HG02938 (cell line): ENCODE measurements around the gene CRYBG1.
A peak's percentile ranks its signal among the peaks of the same experiment; 100 is the strongest.

Experiments
- ATAC-seq: cut with Tn5 transposase; IDR thresholded peaks from one replicate; pipeline ENCODE4 v1.9.1; 2021; ENCODE audit warnings: mild to moderate bottlenecking, moderate library complexity; ENCODE audit not compliant: unreplicated experiment

CRYBG1 gene

GRCh38 chr6:106360410-106360988, at the start of gene CRYBG1:
CRYBG1 (plus strand) TSS chr6:106360717; CDS start chr6:106360909, 192 bp downstream.
- ATAC-seq: no peak

- no peak for ATAC-seq
Measured at GRCh38 chr6:106315765-106316374, 44.6 kb upstream of the CRYBG1 start.

- ATAC-seq: no peak
Measured at GRCh38 chr6:106316375-106316766, 44.1 kb upstream of the CRYBG1 start.

DNA sequence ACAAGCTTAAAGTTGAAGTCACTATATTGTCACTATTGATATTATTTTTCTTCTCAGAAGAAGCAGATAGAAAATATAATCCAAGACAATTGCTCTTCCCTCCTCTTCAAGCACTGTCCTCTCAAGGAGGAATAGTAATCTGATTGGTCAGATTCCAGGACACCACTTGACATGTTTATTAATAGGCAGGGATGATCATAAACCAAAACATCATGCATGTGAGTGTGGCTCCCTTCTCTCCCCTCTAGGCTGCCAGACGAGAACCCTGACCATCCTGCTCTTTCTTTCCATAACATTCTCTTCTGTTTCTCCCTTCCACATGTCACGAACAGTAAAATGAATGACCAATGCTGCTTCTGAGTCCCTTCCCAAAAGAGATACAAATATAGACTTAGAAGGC, 42.5 kb upstream of the CRYBG1 start:
- no peak for ATAC-seq

- ATAC-seq: no peak
Measured at GRCh38 chr6:106318851-106319250, 41.7 kb upstream of the CRYBG1 start.

- no peak for ATAC-seq
Measured at GRCh38 chr6:106321940-106322339, 38.6 kb upstream of the CRYBG1 start.

GRCh38 chr6:106324726-106325335, 35.7 kb upstream of the CRYBG1 start:
- no peak for ATAC-seq

GRCh38 chr6:106325336-106326178, 35.0 kb upstream of the CRYBG1 start, which contains the start of gene ATG5:
ATG5 (minus strand) TSS chr6:106325760; CDS start chr6:106316208, 9,552 bp downstream.
- peak; percentile 94 for ATAC-seq

DNA sequence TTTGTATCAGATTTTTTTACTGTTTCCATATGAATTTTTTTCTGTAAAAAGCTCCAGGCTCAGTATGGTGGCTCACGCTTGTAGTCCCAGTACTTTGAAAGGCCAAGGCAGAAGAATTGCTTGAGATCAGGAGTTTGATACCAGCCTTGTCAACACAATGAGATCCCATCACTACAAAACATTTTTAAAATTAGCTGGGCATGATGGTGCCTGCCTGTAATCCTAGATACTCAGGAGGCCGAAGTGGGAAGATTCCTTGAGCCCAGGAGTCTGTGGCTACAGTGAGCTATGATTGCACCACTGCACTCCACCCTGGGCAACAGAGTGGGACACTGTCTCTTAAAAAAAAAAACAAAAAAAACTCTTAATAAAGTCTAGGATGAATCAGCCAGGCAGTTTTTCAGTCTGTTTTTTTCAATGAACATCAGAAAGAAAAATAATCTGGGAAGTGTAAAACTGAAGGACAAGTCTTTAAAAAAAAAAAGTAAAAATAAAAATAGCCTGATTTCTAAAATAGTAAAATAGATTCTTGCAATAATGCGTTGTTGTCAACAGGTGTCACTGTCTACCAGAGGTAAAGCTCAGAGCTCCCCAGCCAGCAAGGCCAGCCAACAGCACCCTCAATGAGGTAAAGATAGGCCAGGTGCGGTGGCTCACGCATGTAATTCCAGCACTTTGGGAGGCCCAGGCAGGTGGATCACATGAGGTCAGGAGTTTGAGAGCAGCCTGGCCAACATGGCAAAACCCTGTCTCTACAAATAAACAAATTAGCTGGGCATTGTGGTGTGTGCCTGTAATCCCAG, 25.7 kb upstream of the CRYBG1 start:
- no peak for ATAC-seq

- peak; percentile 67 for ATAC-seq
Measured at GRCh38 chr6:106339334-106340029, 21.0 kb upstream of the CRYBG1 start.

GRCh38 chr6:106347219-106347618, 13.3 kb upstream of the CRYBG1 start:
- no peak for ATAC-seq

DNA sequence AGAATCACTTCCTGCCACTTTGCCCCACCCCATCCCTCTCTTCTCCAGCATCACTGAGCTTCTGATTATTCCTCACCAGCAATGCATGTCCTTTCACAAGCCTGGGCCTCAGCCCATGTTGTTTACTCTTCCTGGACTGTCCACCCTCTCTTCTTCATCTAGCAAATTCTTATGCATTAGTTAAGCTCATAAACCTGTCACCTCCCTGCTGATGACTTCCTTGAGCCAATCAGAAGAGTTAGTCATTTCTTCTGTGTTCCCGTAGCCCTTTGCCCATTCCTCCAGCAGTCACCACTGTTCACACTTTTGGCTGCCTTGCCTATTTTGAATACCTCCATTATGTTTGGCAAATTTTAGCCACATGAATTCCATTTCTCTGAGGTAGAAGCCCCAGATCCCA, 4.1 kb upstream of the CRYBG1 start:
- no peak for ATAC-seq

DNA sequence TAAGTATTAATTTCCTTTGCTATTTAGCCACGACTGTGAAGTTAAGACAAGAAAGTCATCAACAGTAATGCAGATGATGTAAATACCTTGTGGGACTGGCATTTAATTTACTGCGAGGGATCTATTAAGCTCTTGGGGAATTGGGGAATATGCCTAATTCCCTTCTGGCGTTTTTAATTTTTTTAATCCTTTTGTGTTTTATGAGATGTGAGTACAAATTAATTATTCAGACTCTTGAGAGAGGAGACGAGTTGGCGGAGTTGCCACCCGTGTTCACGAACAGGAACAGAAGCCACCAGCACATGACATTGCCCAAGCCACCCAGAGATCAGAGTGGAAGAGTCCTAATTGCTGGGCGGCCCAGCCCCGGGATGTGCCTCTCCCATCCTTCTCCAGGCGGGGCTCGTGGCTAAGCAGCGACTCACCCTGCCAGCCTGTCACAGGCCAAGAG, 533 bp upstream of the CRYBG1 start:
- no peak for ATAC-seq

- ATAC-seq: no peak
Measured at GRCh38 chr6:106360989-106361430, 493 bp downstream of the CRYBG1 start.

GRCh38 chr6:106363401-106364138, 3.1 kb downstream of the CRYBG1 start:
- ATAC-seq: no peak

DNA sequence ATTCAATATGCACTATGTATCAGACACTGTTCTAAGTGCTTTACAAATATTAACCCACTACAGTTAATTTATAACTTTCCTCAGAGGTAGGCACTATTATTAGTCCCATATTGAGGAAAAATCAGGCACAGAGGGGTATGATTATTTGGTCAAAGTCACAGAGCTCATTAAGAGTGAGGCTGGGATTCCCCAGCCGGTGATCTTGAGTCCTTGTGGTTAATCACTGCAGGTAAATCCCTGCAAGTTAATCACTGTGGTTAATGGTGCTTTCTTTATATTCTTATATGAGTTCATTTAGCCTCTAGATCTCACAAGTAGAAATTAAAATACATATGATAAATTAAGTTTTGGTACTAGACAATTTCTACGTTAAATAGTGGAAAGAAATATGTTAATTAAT, 9.2 kb downstream of the CRYBG1 start:
- ATAC-seq: no peak

DNA sequence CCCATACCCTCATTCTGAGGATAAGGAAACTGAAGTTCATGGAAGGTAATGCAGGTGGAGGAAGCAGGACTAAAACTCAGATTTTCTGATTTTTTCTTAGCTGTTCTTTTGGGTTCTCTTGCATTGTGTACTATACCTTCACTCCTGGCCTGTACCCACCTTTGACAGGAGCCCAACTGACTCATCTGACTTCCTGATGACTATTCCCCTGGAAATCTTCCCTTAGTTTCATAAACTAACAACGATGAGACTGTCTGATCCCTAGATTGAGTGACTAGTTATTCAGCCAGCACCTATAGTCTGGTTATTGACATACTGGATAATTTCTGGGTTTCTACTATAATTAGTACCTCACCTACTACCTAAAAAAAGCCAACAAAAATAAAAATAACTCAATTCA, 10.1 kb downstream of the CRYBG1 start:
- ATAC-seq: no peak

GRCh38 chr6:106372838-106373501, 12.5 kb downstream of the CRYBG1 start:
- ATAC-seq: no peak
